GM18526 (cell line): Measurements from ENCODE around the gene PTGDS.

Experiments used
- POLR2A ChIP-seq: IDR thresholded peaks from 3 replicates; pipeline ENCODE4 v1.6.1; 2011; ENCODE audit not compliant: insufficient read length; ENCODE audit errors: extremely low read depth

The PTGDS gene

DNA sequence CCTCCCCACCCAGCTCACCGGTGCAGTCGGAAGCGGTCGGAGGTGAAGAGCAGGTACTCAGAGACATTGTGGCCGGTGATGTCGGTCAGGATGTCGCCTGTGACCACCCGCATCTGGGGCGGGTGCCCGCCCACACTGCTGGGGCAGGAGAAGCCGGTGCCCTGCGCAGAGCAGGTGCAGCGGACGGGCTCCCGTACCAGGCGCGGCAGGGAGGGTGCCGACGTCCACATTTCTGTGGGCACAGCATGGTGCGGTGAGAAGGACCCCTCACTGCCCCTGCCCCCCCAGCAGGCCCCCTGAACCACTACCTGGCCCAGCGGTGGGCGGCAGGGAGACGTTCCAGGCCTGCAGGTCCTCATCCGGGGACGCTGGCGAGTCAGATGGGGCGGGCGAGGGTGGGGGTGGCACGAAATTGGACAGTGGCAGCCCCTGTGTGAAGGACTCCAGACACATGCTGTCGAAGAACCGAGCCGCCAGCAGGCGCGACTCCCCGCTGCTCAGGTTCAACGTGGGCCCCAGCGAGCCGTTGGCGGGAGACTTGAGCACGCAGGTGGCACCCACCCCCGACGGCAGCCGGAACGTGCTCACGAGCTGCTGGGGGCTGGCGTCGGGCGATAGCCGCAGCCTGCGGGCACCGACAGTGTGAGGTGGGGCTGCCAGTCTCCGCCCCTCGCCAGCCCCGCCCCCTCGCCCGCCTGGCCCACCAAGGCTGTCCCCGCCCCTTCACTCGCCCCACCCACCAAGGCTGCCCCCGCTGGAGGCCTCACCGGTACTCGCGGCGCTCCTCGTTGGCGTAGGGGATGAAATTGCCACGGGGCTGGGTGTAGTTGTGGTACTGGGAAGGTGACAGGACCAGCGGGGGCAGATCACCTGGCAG lies 35.6 kb downstream of the PTGDS start:
- no peak for TF ChIP-seq POLR2A

- no peak for TF ChIP-seq POLR2A
These were observed 36.3 kb downstream of the PTGDS start for GRCh38 chr9:137013571-137013940.

DNA sequence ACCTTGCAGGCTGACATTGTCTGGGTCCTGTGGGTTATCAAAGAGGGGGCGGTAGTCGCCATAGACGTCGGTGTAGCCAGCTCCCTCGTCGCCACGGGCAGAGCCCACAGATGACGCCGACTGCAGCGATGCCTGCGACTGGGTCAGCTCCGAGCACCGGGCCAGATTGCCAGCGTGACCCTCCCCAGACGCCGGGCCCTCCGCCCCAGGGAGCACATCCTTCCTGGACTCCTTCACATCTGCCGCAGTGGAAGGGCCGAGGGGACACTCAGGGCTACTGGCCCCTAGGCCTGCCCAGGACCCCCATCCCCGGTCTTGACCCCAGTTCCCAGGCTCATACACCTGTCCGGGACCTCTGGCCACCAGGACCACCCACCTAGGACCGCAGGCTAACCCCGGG lies 36.9 kb downstream of the PTGDS start:
- TF ChIP-seq POLR2A, result no peak

- no peak for TF ChIP-seq POLR2A
These were observed 37.7 kb downstream of the PTGDS start for GRCh38 chr9:137014776-137015539.

DNA sequence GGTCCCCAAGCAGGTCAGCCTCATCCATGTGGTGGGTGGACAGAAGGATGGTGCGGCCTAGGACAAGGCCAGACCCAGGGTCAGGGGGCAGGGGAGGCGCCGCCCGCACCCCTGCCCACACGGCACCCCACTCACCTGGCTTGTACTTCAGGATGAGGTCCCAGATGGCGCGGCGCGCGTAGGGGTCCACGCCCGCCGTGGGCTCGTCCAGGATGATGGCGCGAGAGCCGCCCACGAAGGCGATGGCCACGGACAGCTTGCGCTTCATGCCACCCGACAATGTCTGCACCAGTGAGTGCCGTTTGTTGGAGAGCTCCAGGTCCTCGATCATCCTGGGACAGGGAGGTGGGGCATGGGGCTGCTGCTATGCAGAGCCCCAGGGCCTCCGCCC lies 38.2 kb downstream of the PTGDS start:
- no peak for TF ChIP-seq POLR2A

DNA sequence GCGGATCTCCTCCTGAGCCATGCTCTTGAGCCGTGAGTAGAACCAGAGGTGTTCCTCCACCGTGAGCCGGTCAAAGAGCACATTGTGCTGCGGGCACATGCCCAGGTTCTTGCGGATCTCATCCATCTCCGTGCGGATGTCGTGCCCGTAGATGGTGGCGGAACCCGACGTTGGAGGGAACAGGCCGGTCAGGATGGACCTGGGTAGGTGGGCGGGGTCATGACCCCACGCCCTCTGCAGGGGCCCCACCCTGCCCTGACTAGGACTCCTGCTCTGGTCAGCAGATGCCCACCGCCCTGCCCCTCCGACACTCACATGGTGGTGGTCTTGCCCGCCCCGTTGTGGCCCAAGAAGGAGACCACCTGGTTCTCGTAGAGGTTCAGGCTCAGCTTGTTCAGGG lies 38.7 kb downstream of the PTGDS start:
- TF ChIP-seq POLR2A, result no peak

DNA sequence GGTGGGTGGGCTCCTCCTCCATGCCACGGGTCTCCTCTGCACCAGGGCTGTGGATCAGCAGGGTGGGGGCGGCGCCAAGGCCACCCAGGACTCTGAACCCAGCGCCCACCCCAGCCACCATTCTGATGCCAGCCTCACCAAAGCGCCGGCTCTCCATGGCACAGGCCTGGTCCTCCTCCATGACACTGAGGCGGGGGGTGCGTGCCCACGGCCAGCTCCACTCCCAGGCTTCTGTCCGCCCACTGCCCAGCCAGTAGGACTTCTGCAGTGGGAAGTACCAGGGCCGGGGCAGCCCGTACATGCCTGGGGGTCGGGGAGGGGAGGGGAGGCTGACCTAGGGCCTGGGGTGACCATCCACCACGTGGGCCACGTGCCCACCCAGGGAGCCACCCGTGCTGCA lies 39.1 kb downstream of the PTGDS start:
- no peak for TF ChIP-seq POLR2A

DNA sequence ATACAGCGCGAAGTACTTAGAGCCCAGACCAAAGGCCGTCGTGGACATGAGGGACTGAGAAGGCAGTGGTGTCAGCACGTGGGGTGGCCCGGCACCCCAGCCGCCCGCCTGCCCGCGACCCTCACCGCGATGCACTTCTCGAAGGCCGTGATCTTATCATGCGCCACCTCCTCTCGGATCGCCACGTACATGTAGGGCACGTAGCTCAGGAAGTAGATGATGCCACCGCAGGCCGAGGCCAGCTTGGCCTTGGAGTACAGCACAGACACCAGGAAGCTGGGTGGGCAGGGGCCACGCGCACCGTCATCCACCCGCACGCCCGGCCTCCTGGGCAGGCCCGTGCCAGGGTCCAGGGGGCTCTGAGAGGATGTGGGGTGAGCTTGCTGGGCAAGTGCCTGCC lies 39.8 kb downstream of the PTGDS start:
- no peak for TF ChIP-seq POLR2A

DNA sequence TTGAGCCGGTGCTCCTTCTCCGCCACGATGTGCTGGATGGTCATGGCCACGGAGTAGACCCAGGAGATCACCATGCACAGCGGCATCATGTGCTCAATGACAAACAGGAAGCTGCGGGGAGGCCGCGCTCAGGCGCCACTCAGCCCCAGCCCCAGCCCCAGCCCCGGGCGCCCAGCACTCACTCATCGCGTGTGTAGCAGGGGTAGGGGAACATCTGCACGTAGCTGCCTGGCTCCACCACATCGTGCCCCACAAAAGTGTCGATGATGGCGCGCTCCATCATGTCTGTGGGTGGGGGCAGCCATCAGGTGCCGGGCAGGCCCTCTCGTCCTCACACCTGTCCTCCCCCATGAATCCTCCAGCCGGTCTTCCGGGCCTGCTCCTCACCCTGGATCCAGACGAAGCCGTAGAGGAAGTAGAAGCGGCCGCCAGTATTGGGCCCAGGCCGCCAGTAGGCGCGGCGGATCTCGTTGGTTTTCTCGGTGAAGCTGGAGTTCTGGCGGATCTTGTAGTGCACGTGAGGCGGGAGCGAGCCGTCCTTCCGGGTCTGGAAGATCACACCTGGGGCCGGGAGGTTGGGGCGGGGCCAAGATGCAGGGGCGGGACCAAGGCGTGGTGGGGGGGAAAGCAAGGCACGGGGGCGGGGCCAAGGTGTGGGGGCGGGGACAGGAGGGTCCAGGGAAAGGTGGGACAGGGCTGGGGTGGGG lies 40.6 kb downstream of the PTGDS start:
- TF ChIP-seq POLR2A, result no peak

DNA sequence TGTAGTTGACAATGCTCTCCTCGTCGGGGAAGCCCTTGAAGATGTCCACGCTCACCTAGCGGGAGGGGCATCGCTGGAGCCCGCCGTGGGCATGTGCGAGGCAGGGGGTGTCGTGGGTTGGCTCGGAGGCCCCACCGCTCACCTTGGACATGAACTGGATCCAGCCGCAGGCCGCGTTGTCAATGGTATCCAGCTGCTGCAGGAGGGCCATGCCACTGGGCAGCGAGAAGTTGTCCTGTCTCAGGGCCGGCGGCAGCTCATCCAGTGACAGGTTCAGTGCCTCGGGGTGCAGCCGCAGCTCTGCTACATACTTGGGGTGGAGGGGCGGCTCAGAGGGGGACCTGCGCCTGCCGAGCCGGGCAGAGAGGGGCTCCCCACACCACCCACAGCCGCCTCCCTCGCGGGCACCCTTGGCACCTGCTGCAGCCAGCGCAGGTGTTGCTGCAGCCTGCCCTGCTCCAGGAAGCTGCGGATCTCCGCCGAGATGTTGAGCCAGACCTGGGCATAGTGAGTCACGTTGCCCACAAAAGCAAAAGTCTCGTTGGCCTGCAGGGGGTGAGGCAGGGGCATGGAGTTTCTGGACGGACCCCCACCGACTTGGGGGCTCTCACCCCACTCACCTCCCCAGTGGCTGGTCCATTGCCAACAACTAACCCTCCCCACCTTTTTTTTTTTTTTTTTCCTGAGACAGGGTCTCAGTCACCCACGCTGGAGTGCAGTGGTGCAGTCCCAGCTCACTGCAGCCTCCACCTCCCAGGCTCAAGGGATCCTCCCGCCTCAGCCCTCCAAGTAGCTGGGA lies 41.7 kb downstream of the PTGDS start:
- no peak for TF ChIP-seq POLR2A

GRCh38 chr9:137019891-137020683 lies 42.8 kb downstream of the PTGDS start:
- no peak for TF ChIP-seq POLR2A

DNA sequence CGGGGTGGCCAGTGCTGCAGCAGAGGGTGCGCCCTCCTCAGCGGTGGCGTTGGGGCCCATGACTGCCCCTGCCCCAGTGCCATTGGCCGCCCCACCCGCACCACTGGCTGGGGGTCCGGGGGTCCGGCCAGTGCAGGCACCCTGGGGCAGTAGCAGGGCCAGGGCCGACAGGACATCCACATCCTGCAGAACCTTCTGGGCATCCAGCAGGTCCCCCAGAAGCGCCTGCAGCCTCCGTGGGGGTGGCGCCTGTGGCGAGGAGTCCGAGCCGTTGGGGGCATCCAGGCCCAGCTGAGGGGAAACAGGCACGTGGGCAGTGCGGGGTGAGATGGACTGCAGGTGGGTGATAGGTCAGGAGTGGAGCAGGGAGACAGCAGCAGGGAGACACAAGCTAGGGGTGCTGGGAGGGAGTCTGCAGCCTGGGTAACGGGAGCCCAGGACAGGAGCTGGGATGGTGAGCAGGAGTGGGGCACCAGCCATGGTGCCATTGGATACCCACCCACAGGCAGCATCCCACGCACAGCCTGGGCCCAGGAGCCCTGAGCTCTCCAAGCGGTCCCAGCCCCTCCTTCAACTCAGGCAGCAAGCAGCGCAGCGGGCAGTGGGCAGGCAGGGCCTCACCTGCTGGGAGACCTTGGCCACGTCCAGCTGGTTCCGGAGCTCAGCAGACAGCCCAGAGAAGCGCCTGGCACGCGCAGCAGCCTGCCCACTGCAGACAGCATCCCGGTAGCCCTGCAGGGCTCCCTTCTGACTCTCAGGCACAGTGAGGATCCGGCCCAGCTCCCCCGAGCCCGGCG lies 43.7 kb downstream of the PTGDS start:
- TF ChIP-seq POLR2A, result no peak

GRCh38 chr9:137021568-137021978 lies 44.3 kb downstream of the PTGDS start:
- TF ChIP-seq POLR2A, result no peak

DNA sequence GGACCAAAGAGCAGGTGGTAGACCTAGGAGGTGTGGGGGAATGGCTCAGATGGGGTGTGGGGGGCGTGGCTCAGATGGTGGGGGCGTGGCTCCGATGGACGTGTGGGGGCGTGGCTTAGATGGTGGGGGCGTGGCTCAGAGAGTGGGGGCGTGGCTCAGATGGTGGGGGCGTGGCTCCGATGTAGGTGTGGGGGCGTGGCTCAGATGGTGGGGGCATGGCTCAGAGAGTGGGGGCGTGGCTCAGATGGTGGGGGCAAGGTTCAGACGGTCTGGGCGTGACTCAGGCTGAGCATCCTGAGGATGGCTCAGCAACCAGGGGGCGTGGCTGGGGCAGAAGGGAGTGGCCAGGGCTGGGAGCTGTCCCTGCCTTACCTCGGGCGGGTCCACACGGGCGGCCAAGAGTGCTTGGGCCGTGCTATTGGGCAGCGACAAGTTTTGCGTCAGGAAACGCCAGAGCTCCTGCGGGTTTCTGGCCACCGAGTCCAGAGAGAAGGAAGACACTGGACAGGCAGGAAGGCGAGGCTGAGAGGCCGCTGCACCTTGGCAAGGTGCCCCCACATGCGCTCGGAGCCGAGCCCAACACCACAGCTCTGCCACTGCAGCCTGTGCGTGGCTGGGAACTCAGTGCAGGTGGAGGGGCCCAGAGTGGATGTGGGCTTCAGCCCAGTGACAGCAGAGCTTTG lies 44.8 kb downstream of the PTGDS start:
- TF ChIP-seq POLR2A, result no peak
